ENCODE measurements around the gene AKNA.

DNA sequence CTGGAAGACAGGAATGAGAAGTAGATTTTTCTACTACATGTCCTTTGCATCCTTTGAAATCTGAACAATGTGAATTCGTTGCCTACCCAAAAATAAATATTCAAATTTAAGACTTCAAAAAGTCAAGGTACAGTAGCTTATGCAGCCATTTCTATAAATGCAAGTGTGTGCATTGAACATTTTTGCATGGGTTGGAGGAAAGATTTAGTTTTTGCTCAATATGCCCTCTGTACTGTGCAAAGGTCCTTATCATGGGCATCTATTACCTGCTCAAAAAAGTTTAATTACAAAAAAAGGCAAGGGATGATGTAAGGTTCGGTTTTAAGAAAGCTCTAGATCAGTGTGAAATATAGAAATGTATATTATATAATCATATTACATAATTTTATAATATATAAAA, 22.6 kb downstream of the AKNA start:
- no peak for TF ChIP-seq MAZ (IDR thresholded peaks at IDR 0.05; ENCODE audit: borderline replicate concordance, low read depth, low read length)
- TF ChIP-seq, protein P1, sequence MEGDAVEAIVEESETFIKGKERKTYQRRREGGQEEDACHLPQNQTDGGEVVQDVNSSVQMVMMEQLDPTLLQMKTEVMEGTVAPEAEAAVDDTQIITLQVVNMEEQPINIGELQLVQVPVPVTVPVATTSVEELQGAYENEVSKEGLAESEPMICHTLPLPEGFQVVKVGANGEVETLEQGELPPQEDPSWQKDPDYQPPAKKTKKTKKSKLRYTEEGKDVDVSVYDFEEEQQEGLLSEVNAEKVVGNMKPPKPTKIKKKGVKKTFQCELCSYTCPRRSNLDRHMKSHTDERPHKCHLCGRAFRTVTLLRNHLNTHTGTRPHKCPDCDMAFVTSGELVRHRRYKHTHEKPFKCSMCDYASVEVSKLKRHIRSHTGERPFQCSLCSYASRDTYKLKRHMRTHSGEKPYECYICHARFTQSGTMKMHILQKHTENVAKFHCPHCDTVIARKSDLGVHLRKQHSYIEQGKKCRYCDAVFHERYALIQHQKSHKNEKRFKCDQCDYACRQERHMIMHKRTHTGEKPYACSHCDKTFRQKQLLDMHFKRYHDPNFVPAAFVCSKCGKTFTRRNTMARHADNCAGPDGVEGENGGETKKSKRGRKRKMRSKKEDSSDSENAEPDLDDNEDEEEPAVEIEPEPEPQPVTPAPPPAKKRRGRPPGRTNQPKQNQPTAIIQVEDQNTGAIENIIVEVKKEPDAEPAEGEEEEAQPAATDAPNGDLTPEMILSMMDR (IDR thresholded peaks at IDR 0.05): no peak
- TF ChIP-seq KDM1A (IDR thresholded peaks at IDR 0.05; ENCODE audit: low read depth): no peak
- TF ChIP-seq RCOR1 (IDR thresholded peaks at IDR 0.05; ENCODE audit: low read depth, low read length): no peak
- no peak for TF ChIP-seq NPAS2 (CRISPR knock-in tag; IDR thresholded peaks at IDR 0.05; ENCODE audit: borderline replicate concordance)
- TF ChIP-seq MYC (IDR thresholded peaks at IDR 0.05; ENCODE audit: borderline replicate concordance, low read length): no peak
- no peak for TF ChIP-seq JUN (IDR thresholded peaks at IDR 0.05)
